ENCODE results near the gene MXRA7.

DNA sequence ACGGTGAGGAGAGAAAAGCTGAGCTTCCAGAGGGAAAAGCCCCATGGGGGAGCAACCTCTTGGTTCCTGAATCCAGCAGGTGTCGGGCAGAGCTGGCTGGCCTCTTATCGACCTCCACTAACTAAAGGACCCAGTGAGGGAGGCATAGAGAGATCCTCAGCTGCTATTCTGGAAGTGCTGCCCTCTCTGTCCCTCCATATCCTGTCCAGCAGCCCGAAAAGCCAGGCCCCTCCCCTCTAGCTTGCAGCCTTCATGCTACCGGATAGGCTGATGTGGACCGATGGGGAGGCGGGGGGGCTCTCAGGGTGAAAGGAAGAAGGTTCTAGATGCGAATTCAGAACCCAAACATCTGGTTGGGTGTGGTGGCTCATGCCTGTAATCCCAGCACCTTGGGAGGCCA lies 24.9 kb downstream of the MXRA7 start:
- TF ChIP-seq CTCF (IDR thresholded peaks at IDR 0.05) (no peak), POLR2A (IDR thresholded peaks at IDR 0.05) (no peak), EP300 (IDR thresholded peaks at IDR 0.05) (no peak)
